Ascending aorta (tissue), 2 donors: ENCODE results near the gene RFT1. TPM values are rescaled to one million over a fixed set of nuclear protein-coding genes. Genes with fewer than 3 reads are reported as not detected.

Experiments used
- DNase-seq, 2 donors: peaks; one replicate each; pipeline ENCODE4 v3.0.0-alpha.2; 2019; ENCODE audit warnings: low spot score in 2 of 2
- H3K27ac ChIP-seq, 2 donors: fragments of 200-600 bp; sonication (generic); one replicate each; pipeline ENCODE4 v1.5.1; 2016 to 2017; ENCODE audit warnings: mild to moderate bottlenecking in 1 of 2
- H3K27me3 ChIP-seq: fragments of 200-600 bp; sonication (generic); one replicate; pipeline ENCODE4 v1.5.1; 2017
- H3K36me3 ChIP-seq, 2 donors: fragments of 200-600 bp; sonication (generic); one replicate each; pipeline ENCODE4 v1.5.1; 2016
- H3K4me1 ChIP-seq, 2 donors: fragments of 200-600 bp; sonication (generic); one replicate each; pipeline ENCODE4 v1.5.1; 2016 to 2017; ENCODE audit warnings: mild to moderate bottlenecking in 1 of 2
- H3K4me3 ChIP-seq, 2 donors: fragments of 200-600 bp; sonication (generic); one replicate each; pipeline ENCODE4 v1.5.1; 2016 to 2017; ENCODE audit warnings: mild to moderate bottlenecking in 1 of 2
- H3K9me3 ChIP-seq, 2 donors: fragments of 200-600 bp; sonication (generic); one replicate each; pipeline ENCODE4 v1.5.1; 2016
- intact Hi-C: fragments of 100-400 bp; cut with DNase I; formaldehyde crosslinking; loops from one replicate; pipeline ENCODE4 v1.15.1; 2023
- total RNA-seq: library from RNA; depleted of rRNA; stranded (reverse); fragments of >200 nt; gene quantifications from one replicate; pipeline ENCODE4 v1.1.0, GENCODE V29; 2016
- TF ChIP-seq, protein P1 (sequence below), 3 experiments: fragments of 200-600 bp in 2 of 3; fragments of 450-650 bp in 1 of 3; sonication (generic) in 2 of 3; IDR thresholded peaks; one replicate each; pipeline ENCODE4 v1.5.1; 2016 to 2019; ENCODE audit warnings: antibody characterized with exemption in 3 of 3, mild to moderate bottlenecking in 1 of 3, moderate library complexity in 1 of 3

RFT1 gene
- total RNA-seq, 1 donor from 2014 or later, result 12.1 TPM

DNA sequence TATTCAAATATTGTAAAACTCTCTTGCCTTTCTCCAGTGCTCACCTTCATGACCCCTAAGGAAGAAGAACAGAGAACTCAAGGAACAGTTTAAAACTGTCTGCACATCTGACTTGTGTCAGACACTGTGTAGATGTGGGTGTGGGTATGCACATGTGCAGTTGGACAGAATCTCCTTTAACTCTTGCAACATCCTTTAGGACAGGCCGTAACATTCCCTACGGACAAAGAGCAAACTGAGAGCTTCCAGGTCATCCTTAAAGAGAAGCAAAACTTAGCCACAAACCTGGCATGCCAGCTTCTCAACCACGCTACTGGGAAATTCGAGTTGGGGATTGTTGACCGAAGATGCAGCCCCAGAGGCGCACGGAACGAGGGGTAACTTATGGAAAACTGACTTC, 80.2 kb downstream of the RFT1 start:
- no peak for DNase-seq
- Histone ChIP-seq H3K36me3 (no peaks in the 10 kb centered on the region), H3K9me3 (no peaks in the 10 kb centered on the region), H3K27ac (no peak overlapping the region), H3K4me3 (no peak overlapping the region), H3K27me3 (no peaks in the 10 kb centered on the region), H3K4me1 (no peaks in the 10 kb centered on the region)
- intact Hi-C loops, result loop anchor here (5.0 kb wide), 4 partner anchors 153 to 842 kb away; partner anchors contain the start of genes GNL3, PBRM1, SELENOK and STIMATE
- TF ChIP-seq, protein P1, sequence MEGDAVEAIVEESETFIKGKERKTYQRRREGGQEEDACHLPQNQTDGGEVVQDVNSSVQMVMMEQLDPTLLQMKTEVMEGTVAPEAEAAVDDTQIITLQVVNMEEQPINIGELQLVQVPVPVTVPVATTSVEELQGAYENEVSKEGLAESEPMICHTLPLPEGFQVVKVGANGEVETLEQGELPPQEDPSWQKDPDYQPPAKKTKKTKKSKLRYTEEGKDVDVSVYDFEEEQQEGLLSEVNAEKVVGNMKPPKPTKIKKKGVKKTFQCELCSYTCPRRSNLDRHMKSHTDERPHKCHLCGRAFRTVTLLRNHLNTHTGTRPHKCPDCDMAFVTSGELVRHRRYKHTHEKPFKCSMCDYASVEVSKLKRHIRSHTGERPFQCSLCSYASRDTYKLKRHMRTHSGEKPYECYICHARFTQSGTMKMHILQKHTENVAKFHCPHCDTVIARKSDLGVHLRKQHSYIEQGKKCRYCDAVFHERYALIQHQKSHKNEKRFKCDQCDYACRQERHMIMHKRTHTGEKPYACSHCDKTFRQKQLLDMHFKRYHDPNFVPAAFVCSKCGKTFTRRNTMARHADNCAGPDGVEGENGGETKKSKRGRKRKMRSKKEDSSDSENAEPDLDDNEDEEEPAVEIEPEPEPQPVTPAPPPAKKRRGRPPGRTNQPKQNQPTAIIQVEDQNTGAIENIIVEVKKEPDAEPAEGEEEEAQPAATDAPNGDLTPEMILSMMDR (IDR thresholded peaks at IDR 0.05), result no peak

DNA sequence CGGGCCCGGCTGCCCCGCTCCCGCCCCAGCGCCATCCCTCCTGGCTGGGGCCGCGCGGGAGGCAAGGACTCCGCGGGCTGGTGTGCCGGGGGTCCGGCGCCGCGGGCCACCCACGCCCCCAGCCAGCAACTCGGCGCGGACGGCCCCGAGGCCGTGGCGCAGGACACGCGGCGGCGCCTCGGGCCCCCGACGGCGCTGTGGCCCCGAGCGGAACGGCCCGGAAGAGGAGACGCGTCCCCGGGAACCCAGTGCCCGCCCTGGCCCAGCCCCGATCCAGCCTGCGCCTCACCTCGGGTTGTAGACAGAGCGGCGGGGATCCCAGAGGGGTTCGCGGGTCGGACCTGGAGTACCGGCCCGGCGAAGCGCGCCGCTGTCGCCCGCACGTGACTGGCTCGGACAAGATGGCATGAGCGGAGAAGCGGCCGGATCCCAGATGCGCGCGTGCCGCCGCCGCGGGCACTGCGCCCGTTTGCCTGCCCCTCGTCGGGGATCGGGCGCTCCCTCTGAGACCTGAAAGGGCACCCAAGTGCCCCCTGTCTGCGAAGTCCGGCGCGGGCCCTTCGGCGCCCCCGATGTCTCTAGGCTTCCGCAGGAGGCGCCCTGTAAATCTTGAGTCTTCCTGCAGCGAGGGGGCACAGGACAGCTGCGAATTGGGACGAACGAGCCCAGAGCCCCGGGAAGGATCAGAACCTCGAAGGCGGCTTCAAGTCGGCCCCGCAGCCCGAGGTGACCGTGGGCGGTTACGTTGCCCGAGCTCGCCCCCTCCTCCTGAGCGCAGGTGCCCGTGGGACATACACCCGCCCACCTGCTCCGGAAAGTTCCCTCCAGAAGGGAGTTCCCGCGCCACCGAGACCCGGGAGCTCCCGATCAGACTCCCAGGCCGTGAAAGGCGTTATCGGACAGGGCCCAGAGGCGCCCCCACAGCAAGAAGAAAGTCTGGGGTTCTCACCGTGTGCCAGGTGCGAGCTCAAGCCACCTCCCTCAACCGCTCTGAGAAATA, 83.8 kb downstream of the RFT1 start:
- TF ChIP-seq, protein P1 (IDR thresholded peaks at IDR 0.05), result peak; percentile 18 to 40 (median 38)
- peak in 1 of 2 donors; percentile 76 for DNase-seq
- peak overlapping the region; percentile 14 to 90 for H3K27ac ChIP-seq
- H3K4me3 ChIP-seq, result peak overlapping the region; percentile 99 to 100
- intact Hi-C loops, result loop anchor here (2.0 to 5.0 kb wide), 5 partner anchors 26 to 846 kb away; partner anchors contain the start of genes GNL3, PBRM1, SELENOK and STIMATE
- H3K27me3 ChIP-seq, result no peaks in the 10 kb centered on the region
- no peaks in the 10 kb centered on the region for H3K36me3 ChIP-seq
- no peaks in the 10 kb centered on the region for H3K9me3 ChIP-seq
- H3K4me1 ChIP-seq, result peaks cover 0 to 4% of the 10 kb centered on the region in 2 donors

DNA sequence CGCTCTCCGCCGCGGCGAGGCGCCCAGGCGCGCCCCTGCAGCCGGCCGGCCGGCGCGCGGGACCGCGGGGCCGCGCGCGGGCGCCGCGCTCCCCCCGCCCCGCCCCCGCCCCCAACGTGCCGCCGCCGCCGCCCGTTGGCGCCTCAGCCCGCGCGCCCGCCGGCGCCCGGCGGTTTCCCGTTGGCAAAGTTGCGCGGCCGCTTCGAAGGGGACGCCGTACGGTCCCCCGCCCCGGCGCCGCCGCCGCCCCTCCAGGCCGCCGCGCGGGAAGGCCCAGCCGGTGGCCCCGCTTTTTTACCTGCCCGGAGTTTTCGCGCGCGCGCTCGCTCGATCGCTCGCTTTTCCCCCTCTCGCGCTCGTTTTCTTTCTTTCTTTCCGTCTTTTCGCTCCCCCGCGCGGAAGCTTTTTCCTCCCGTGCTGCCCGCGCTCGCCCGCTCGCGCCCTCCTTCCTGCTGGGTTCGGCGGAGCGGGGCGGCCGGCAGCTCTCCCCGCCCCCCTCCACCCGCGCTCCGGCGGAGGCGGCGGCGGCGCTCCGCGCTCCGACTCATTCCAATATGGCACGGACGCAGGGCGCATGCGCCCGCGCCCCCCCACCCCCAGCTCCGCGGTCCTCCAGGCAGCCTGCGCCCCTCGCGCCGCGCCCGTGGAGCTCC, 84.6 kb downstream of the RFT1 start, which contains the start of gene SFMBT1:
TSS of gene SFMBT1 (minus strand) at position 556 of the 653 bp plus-strand sequence. CDS start 76,945 bp downstream, outside the sequence.
- peak within 1 kb of the TSS; percentile 78 to 90 for H3K27ac ChIP-seq
- peak within 1 kb of the TSS; percentile 99 to 100 for H3K4me3 ChIP-seq
- TF ChIP-seq, protein P1 (IDR thresholded peaks at IDR 0.05), result no peak
- H3K4me1 ChIP-seq, result peaks cover 0 to 4% of the 10 kb centered on the region in 2 donors
- DNase-seq, result peak in 1 of 2 donors; percentile 76
- H3K27me3 ChIP-seq, result no peaks in the 10 kb centered on the region
- H3K36me3 ChIP-seq, result no peaks in the 10 kb centered on the region
- intact Hi-C loops, result loop anchor here (2.0 to 5.0 kb wide), 5 partner anchors 27 to 847 kb away; partner anchors contain the start of genes GNL3, PBRM1, SELENOK and STIMATE
- H3K9me3 ChIP-seq, result no peaks in the 10 kb centered on the region

GRCh38 chr3:53044711-53045517, 85.3 kb downstream of the RFT1 start:
- peak in 1 of 2 donors; percentile 65 for DNase-seq
- intact Hi-C loops, result loop anchor here (5.0 kb wide), 4 partner anchors 148 to 847 kb away; partner anchors contain the start of genes GNL3, PBRM1, SELENOK and STIMATE
- peak overlapping the region; percentile 23 to 88 for H3K27ac ChIP-seq

More at GRCh38 chr3:53044711-53045517, 85.3 kb downstream of the RFT1 start:
- H3K9me3 ChIP-seq, result no peaks in the 10 kb centered on the region
- TF ChIP-seq, protein P1 (IDR thresholded peaks at IDR 0.05), result no peak
- H3K4me3 ChIP-seq, result peak overlapping the region; percentile 99 to 100
- no peaks in the 10 kb centered on the region for H3K36me3 ChIP-seq
- H3K27me3 ChIP-seq, result no peaks in the 10 kb centered on the region
- H3K4me1 ChIP-seq, result peaks cover 0 to 4% of the 10 kb centered on the region in 2 donors
